Ishikawa (cell line): ENCODE measurements around the gene GPC6.

Experiments used
- CREB1 ChIP-seq: IDR thresholded peaks from 2 replicates; pipeline ENCODE4 v1.6.1; 2012; ENCODE audit warnings: low read depth
- EGR1 ChIP-seq: IDR thresholded peaks from 2 replicates; pipeline ENCODE4 v1.6.1; 2012
- EP300 ChIP-seq: IDR thresholded peaks from 2 replicates; pipeline ENCODE4 v1.6.1; 2012; ENCODE audit warnings: borderline replicate concordance
- NFIC ChIP-seq: IDR thresholded peaks from 2 replicates; pipeline ENCODE4 v1.6.1; 2012
- RAD21 ChIP-seq: IDR thresholded peaks from 2 replicates; pipeline ENCODE4 v1.6.1; 2012; ENCODE audit warnings: low read depth
- TAF1 ChIP-seq: IDR thresholded peaks from 2 replicates; pipeline ENCODE4 v1.6.1; 2012; ENCODE audit warnings: low read depth, mild to moderate bottlenecking
- TCF12 ChIP-seq: IDR thresholded peaks from 2 replicates; pipeline ENCODE4 v1.6.1; 2012; ENCODE audit warnings: low read depth
- TEAD4 ChIP-seq: IDR thresholded peaks from 2 replicates; pipeline ENCODE4 v1.6.1; 2012
- YY1 ChIP-seq: IDR thresholded peaks from 2 replicates; pipeline ENCODE4 v1.6.1; 2012; ENCODE audit warnings: low read depth
- TF ChIP-seq, protein P1 (sequence below): IDR thresholded peaks from 2 replicates; pipeline ENCODE4 v1.6.1; 2012; ENCODE audit warnings: low read depth, mild to moderate bottlenecking
- TF ChIP-seq, protein P2 (sequence below): IDR thresholded peaks from 2 replicates; pipeline ENCODE4 v1.6.1; 2012

DNA sequence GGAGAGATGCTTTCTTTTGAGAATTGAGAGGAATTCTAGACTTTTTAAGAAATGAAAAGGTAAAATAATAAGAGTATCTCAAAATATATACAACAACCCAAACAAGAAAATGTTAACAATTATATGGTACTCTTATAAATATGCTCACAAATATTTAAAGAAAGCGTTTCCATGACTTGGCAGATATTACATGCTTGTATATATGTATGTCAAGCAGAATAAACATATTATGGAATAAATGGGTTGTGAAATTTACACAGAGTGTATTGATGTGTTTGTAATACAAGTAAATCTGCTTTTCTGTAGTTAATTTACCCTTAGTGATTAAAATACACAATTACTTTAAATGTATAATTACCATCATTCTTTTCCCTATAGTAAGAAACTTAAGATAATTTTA, 65.8 kb downstream of the GPC6 start:
- TF ChIP-seq, protein P1, sequence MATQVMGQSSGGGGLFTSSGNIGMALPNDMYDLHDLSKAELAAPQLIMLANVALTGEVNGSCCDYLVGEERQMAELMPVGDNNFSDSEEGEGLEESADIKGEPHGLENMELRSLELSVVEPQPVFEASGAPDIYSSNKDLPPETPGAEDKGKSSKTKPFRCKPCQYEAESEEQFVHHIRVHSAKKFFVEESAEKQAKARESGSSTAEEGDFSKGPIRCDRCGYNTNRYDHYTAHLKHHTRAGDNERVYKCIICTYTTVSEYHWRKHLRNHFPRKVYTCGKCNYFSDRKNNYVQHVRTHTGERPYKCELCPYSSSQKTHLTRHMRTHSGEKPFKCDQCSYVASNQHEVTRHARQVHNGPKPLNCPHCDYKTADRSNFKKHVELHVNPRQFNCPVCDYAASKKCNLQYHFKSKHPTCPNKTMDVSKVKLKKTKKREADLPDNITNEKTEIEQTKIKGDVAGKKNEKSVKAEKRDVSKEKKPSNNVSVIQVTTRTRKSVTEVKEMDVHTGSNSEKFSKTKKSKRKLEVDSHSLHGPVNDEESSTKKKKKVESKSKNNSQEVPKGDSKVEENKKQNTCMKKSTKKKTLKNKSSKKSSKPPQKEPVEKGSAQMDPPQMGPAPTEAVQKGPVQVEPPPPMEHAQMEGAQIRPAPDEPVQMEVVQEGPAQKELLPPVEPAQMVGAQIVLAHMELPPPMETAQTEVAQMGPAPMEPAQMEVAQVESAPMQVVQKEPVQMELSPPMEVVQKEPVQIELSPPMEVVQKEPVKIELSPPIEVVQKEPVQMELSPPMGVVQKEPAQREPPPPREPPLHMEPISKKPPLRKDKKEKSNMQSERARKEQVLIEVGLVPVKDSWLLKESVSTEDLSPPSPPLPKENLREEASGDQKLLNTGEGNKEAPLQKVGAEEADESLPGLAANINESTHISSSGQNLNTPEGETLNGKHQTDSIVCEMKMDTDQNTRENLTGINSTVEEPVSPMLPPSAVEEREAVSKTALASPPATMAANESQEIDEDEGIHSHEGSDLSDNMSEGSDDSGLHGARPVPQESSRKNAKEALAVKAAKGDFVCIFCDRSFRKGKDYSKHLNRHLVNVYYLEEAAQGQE, result no peak
- TF ChIP-seq TAF1, result no peak
- TF ChIP-seq RAD21, result no peak
- no peak for TF ChIP-seq NFIC
- no peak for TF ChIP-seq CREB1
- no peak for TF ChIP-seq EP300
- TF ChIP-seq TEAD4, result no peak
- TF ChIP-seq YY1, result no peak
- TF ChIP-seq, protein P2, sequence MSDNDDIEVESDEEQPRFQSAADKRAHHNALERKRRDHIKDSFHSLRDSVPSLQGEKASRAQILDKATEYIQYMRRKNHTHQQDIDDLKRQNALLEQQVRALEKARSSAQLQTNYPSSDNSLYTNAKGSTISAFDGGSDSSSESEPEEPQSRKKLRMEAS, result no peak
- no peak for TF ChIP-seq TCF12
- TF ChIP-seq EGR1, result no peak
